HEK293T (cell line): ENCODE measurements around the gene SMIM5.

Experiments
- FOXM1 ChIP-seq: fragments of 450-650 bp; IDR thresholded peaks from 2 replicates; pipeline ENCODE4 v1.6.1; 2017; ENCODE audit warnings: mild to moderate bottlenecking, borderline replicate concordance
- L3MBTL2 ChIP-seq: fragments of 450-650 bp; conservative IDR thresholded peaks from 2 replicates; pipeline ENCODE4 v1.6.1; 2016; ENCODE audit warnings: mild to moderate bottlenecking
- LEF1 ChIP-seq: fragments of 450-650 bp; IDR thresholded peaks from 2 replicates; pipeline ENCODE4 v1.6.1; 2017; ENCODE audit warnings: mild to moderate bottlenecking, borderline replicate concordance
- PKNOX1 ChIP-seq: fragments of 450-650 bp; IDR thresholded peaks from 2 replicates; pipeline ENCODE4 v1.6.1; 2016
- SP1 ChIP-seq: fragments of 450-650 bp; IDR thresholded peaks from 2 replicates; pipeline ENCODE4 v1.6.1; 2017
- SUZ12 ChIP-seq: fragments of 450-650 bp; IDR thresholded peaks from 2 replicates; pipeline ENCODE4 v1.6.1; 2016; ENCODE audit warnings: mild to moderate bottlenecking
- ZNF384 ChIP-seq: fragments of 450-650 bp; IDR thresholded peaks from 2 replicates; pipeline ENCODE4 v1.6.1; 2016

- TF ChIP-seq PKNOX1 (no peak), FOXM1 (no peak), ZNF384 (no peak), SUZ12 (no peak), LEF1 (no peak), L3MBTL2 (no peak), SP1 (no peak)
Measured at GRCh38 chr17:75676461-75676860, 43.2 kb downstream of the SMIM5 start.
